GM19455 (cell line): ENCODE data around the gene ZC3H6.
A peak's percentile ranks its signal among the peaks of the same experiment; 100 is the strongest.

Source experiments
- ATAC-seq: cut with Tn5 transposase; IDR thresholded peaks from one replicate; pipeline ENCODE4 v1.9.1; 2021; ENCODE audit not compliant: unreplicated experiment

ZC3H6 gene

DNA sequence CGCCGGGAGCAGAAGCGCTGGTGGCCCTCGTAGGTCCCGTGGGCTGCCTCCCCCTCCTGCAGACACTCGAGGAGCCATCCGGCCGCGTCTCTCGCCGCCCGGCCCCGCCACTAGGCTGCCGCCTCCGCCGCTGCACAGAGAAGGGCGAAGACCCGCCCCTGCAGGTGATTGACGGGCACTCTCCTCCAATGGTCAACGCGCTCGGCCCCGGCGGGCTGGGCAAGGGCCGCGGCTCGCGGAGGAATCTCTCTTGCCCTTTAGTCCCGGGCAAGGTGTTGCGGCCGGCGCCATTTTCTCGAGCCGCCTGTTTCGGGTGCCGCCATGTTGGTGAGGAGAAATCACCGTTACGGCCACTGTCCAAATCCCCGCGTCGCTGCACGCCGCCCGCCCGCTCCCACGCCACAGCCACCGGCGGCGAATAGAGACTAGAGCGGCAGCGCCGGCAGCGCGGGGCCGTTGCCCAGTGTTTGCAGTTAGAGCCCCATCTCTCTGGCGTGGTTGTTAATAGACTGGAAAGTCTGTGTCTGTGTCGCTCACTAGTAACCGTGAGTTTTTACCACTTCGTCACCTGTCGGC lies at the start of gene ZC3H6:
TSS of gene ZC3H6 (plus strand) at position 287 of the 576 bp plus-strand sequence. CDS start 398 bp downstream, outside the sequence.
- ATAC-seq: peak; percentile 95

- ATAC-seq: no peak
These were observed 46.0 kb upstream of the ZC3H6 start for GRCh38 chr2:112229348-112229747.

DNA sequence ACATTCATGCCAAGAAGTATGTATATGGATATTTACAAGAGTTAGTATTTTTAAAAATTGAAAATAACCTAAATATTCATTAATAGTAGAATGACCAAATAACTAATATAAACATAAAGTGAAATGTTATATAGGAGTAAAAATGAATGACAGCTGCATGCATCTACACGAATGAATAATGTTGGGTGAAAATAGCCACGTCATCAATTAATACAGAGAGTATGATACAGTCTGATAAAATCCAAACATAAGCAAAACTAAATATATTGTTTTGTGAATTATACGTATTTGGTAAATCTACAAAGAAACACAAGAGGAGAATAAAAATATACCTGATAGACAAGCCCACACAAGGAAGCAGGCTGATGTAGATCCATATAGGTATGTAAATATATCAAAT lies 45.0 kb upstream of the ZC3H6 start:
- ATAC-seq: no peak

DNA sequence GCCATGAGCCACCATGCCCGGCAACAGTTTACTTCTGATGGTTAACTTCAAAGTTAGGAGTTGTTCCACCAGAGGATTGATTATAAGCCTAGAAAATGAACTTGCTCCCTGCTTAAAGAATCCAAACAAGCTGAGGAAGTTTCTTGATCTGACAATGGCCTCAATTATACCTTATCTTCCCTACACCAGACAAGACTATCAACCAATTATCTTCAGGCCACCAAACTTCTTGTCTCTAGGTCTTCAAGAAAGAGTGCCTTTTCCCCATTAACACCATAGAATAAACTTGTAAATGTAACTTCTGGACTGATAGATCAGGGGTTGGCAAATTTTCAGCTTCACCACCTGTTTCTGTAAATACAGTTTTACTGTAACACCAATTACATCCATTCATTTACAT lies 35.5 kb upstream of the ZC3H6 start:
- ATAC-seq: no peak

DNA sequence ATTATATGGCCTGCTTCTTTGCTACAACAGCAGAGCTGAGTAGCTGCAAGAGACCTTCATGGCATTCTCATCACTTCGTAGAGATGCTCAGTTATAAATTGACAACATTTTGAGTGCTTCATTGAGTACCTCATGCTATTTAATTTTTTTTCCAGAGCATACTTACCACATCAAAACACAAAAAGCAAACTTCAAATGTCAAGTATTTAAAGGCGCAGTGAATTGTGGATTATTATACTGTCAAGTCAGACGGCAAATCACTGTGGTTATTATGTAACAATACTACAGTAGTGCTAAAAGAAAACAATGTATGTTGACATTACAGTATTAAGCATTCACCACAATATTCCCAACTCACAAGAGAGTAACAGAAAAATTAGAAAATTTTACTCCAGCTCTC lies 33.0 kb upstream of the ZC3H6 start:
- no peak for ATAC-seq

GRCh38 chr2:112243233-112243632 lies 32.2 kb upstream of the ZC3H6 start:
- ATAC-seq: no peak

- ATAC-seq: no peak
These were observed 30.5 kb upstream of the ZC3H6 start for GRCh38 chr2:112244854-112245253.

- no peak for ATAC-seq
These were observed 24.1 kb upstream of the ZC3H6 start for GRCh38 chr2:112251271-112251670.

- no peak for ATAC-seq
These were observed 22.1 kb upstream of the ZC3H6 start for GRCh38 chr2:112253261-112253815.

DNA sequence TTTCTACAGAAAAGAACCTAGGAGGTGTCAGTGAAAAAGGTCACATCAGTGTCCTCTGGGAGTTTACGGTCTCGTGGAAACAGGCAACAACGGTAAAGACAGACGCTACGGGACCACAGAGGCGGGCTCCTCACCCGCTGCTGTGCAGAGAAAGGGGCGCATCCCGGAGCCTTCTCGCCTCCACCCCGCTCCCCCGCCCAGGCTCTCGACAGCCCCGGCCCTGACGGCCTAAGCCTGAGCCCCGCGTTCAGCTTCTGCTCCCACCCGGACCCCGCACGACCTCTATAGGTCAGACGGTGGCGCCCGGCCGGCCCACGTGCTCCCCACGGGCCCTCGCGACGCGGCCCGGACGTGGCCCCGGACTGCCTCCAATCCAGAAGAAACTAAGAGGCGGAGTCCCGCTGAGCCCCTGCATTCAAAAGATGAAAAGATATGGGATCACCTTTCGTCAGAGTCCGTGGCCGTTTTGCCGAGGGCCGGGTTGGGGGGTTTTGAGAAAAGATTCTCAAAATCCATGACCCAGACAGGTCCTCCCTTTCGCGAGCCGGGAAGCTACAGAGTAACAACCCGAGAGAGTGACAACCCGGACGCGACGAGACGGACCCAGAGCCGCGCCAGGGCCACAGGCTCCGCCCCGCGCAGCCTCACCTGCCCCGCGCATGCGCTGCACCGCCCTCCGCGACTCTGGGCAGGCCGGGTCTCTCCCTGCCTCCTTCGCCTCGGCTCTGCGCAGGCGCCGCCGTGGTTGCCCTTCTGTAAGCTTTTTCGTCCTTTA lies 20.7 kb upstream of the ZC3H6 start, which contains the start of gene ZC3H8:
TSS of gene ZC3H8 (minus strand) at position 577 of the 775 bp plus-strand sequence. CDS start at position 516, 61 bp downstream.
- peak; percentile 89 for ATAC-seq

- no peak for ATAC-seq
These were observed 19.5 kb upstream of the ZC3H6 start for GRCh38 chr2:112255875-112256274.

DNA sequence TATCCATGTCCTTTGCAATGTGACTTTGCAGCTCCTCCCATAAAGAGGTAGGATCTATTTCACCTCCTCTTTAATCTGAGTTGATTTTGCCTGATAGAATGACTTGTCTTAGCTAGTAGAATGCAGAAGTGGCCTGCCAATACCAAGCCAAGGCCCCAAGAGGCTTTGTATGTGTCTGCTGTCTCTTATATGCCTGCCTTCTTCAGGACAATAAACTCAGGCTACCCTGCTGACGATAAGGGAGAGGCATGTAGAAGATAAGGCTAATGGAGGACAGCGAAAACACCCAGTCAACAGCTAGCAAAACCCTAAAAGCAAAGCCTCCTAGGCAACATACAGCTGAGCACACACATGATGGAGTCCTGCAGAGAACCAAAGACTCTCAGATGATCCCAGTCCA lies 18.7 kb upstream of the ZC3H6 start:
- ATAC-seq: no peak

GRCh38 chr2:112257575-112257974 lies 17.8 kb upstream of the ZC3H6 start:
- no peak for ATAC-seq

DNA sequence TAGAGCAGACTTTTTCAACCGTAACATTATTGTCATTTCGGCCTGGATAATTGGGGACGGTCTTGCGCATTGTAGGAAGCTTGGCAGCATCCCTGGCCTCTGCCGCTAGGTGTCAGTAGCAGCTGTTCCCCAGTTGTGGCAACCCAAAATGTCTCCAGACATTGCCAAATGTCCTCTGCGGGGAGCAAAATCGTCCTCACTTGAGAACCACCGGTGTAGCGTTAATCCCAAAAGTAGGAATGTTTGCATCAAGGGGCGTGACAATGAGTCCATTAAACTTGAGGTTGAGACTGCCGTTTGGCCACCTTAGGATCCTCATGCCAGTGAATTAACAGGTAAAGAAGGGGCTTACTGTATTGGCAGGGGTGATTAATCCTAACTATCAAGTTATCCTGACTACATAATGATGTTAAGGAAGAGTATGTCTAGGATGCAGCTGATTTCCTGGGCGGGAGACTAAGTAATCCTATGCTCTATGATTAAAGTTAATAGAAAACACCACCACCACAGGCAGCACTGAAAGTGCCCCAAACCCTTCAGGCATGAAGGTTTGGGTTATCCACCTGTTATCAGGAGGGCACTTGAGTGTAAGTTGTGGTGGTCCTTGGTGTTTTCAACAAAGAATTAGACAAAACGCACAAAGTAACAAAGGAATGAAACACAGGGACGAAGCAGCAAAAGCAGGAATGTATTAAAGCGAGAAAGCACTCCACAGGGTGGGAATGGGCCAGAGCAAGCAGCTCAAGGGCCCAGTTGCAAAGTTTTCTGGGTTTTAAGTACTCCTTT lies 15.7 kb upstream of the ZC3H6 start:
- ATAC-seq: no peak

DNA sequence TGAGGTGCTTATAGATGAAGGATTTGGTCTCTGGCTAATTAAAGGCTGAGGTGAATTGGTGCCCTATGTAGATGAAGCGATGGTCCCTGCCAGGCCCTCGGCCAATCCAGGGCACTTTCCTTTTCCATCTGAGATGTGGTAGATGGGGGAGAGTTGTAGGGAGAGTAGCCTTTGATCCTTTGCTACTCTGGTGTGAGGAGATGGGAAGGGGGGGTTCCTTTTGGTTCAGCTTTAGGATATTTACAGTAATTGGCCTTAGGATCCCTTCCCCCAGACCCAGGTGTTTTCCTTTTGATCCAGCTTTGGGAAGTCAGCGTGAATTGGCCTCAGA lies 15.1 kb upstream of the ZC3H6 start:
- no peak for ATAC-seq

DNA sequence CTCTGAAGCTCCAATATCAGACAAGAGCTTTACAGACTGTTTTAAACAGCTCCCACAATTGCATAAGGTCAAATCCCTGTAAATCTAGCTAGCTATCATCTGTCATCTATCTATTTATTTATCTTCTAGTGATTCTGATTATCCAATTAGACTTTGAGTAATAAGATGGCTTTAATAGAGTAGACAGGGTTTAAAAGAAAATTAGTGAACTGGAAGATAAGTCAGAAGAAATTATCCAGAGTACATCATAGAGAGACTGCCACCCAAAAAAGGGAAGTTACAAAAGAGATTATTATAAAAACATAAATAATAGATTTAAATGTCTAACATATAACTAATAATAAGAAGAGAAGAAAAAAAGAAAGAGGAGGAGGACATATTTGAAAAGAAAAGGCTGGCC lies 12.5 kb upstream of the ZC3H6 start:
- no peak for ATAC-seq

DNA sequence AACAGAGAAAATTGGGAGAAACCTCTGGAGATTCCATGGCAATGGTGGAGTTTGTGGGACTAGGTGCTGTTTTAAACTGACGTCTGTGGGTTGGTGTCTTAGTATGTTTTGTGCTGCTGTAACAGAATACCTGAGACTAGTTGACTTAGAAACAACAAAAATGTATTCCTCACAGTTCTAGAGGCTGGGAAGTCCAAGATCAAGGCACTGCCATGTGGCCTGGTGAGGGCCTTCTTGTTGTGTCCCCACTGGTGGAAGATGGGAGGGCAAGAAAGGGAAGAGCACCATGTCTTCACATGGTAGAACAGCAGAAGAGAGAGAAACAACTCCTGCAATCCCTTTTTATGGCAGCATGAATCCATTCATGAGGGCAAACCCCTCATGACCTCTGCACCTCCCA lies 6.8 kb upstream of the ZC3H6 start:
- no peak for ATAC-seq

- no peak for ATAC-seq
These were observed 2.7 kb upstream of the ZC3H6 start for GRCh38 chr2:112272669-112273068.

DNA sequence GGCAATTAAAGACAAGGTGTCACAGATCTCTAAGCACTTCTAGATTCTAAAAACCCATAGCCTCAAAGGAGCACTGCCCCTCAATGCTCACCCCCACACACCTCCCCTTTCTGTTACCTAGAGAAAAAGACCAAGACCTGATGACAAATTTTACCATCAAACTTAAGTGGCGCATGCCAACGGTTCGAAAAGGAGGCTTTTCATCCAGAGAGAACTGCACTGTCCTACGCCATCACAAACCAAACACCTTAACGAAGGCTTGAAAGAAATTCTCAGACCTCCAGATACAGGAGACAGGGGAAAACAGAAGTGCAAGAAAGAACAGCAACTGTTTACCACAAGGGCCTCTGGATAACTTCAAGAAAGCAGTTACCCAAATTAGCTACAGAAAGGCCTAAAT lies 2.0 kb upstream of the ZC3H6 start:
- ATAC-seq: no peak

GRCh38 chr2:112275887-112276773 lies 733 bp downstream of the ZC3H6 start:
- ATAC-seq: peak; percentile 51

DNA sequence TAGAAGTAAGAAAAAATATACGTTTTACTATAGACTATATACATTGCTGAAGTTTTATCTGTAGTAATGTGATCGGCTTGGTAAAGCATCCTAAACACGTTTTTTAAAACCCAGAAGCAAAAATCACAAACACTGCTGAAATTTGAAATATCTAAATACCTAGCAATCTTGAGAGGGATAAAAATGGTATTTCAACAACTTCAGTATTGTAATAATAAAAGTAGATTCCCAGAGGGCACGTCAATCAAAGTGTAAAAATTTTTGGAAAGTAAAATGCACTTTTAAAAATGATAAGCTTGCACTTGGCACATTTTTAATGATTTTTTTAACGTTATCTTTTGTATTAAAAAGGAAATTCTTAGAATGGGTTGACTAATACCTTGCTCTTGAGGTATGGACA lies 1.6 kb downstream of the ZC3H6 start:
- ATAC-seq: no peak
